OCI-LY7 (cell line): ENCODE results near the gene RAB1B.

Experiments used
- CTCF ChIP-seq: fragments of 200-600 bp; sonication (generic); conservative IDR thresholded peaks from 2 replicates; pipeline ENCODE4 v1.5.1; 2014; ENCODE audit warnings: mild to moderate bottlenecking, antibody characterized with exemption, low read length, moderate library complexity, mixed read lengths
- EZH2phosphoT487 ChIP-seq: fragments of 200-600 bp; sonication (generic); IDR thresholded peaks from 2 replicates; pipeline ENCODE4 v1.6.1; 2018; ENCODE audit warnings: low read depth, borderline replicate concordance, mild to moderate bottlenecking, mixed run types, antibody characterized with exemption, low read length, moderate library complexity, mixed read lengths

- TF ChIP-seq CTCF = no peak
- no peak for TF ChIP-seq EZH2phosphoT487
These were observed 18.9 kb downstream of the RAB1B start for GRCh38 chr11:66287211-66287888.
